ENCODE measurements around the gene TKT. TPM values are rescaled to one million over a fixed set of nuclear protein-coding genes. Genes with fewer than 3 reads are reported as not detected.

TKT gene
- total RNA-seq, 1 experiment from 2014 or later: 650 TPM

DNA sequence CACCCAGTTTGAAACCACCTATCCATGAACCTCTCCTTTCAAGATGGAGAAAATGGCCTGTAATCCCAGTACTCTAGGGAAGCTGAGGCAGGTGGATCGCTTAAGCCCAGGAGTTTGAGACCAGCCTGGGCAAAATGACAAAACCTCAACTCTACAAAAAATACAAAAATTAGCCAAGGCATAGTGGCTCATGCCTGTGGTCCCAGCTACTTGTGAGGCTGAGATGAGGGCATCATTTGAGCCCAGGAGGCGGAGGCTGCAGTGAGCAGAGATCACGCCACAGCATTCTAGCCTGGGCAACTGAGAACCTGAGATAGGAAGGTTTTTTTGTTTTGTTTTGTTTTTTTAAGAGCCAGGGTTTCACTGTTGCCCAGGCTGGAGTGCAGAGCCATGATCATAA lies 5.4 kb downstream of the TKT start:
- H2AFZ ChIP-seq (ENCODE audit: low read length): no peak overlapping the region
- H3K27ac Mint-ChIP-seq: peak overlapping the region in 1 of 3 experiments; percentile 67; a peak in 2 of 7 replicates
- H2BK5ac ChIP-seq (ENCODE audit: insufficient read length, low read length): no peak overlapping the region
- no peaks in the 10 kb centered on the region for H3K9me3 Mint-ChIP-seq
- no peak overlapping the region for H3K18ac ChIP-seq (ENCODE audit: insufficient read length, low read depth, low read length)
- peaks cover 2% of the 10 kb centered on the region for H3K79me1 ChIP-seq (ENCODE audit: insufficient read depth, low read depth, low read length, poor library complexity, severe bottlenecking)
- no peak overlapping the region for H3K23ac ChIP-seq (ENCODE audit: insufficient read length, low read depth, low read length)
- H3K27me3 ChIP-seq (ENCODE audit: insufficient read depth, low read length): no peaks in the 10 kb centered on the region
- no peak overlapping the region for H4K8ac ChIP-seq (replicated peaks; ENCODE audit: insufficient read length, low read depth, low read length)
- peaks cover 91% of the 10 kb centered on the region for H3K79me2 ChIP-seq (ENCODE audit: insufficient read depth, low read length)
- H3K9ac ChIP-seq (ENCODE audit: extremely low read depth, insufficient read length, low read length): no peak overlapping the region
- no peak overlapping the region for H3K4ac ChIP-seq (ENCODE audit: low read depth, low read length)
- H3K4me2 ChIP-seq (ENCODE audit: insufficient read depth, insufficient read length, low read length): no peak overlapping the region
- peaks cover 32 to 37% (median 32%) of the 10 kb centered on the region in 3 experiments; a peak in 6 of 7 replicates for H3K36me3 Mint-ChIP-seq (ENCODE audit: insufficient read depth in 1 of 3, low read depth in 3 of 3)
- H2BK120ac ChIP-seq (ENCODE audit: low read depth, low read length, poor library complexity, severe bottlenecking): no peak overlapping the region
- H3K27ac ChIP-seq (ENCODE audit: insufficient read length, low read depth, low read length): no peak overlapping the region
- H3K23me2 ChIP-seq (ENCODE audit: insufficient read length, low read depth, low read length, poor library complexity, severe bottlenecking): peaks cover 14% of the 10 kb centered on the region
- H4K5ac ChIP-seq (ENCODE audit: insufficient read length, low read depth, low read length): no peak overlapping the region
- no peaks in the 10 kb centered on the region; the same call in 1 of the 2 replicates for H3K27me3 Mint-ChIP-seq (ENCODE audit: low read depth)
- no peak overlapping the region for H2AK5ac ChIP-seq (ENCODE audit: insufficient read length, low read length)
- no peaks in the 10 kb centered on the region for H3K9me3 ChIP-seq (ENCODE audit: control insufficient read depth, low read depth, low read length)
- H4K91ac ChIP-seq (ENCODE audit: insufficient read length, low read depth, low read length): no peak overlapping the region
- no peak overlapping the region for H2BK20ac ChIP-seq (ENCODE audit: low read depth, low read length, poor library complexity, severe bottlenecking)
- H3K14ac ChIP-seq (ENCODE audit: insufficient read depth, low read length): no peak overlapping the region; the same call in 1 of the 2 replicates
- H2BK15ac ChIP-seq (ENCODE audit: low read depth, low read length): no peak overlapping the region
- TF ChIP-seq, protein P1, sequence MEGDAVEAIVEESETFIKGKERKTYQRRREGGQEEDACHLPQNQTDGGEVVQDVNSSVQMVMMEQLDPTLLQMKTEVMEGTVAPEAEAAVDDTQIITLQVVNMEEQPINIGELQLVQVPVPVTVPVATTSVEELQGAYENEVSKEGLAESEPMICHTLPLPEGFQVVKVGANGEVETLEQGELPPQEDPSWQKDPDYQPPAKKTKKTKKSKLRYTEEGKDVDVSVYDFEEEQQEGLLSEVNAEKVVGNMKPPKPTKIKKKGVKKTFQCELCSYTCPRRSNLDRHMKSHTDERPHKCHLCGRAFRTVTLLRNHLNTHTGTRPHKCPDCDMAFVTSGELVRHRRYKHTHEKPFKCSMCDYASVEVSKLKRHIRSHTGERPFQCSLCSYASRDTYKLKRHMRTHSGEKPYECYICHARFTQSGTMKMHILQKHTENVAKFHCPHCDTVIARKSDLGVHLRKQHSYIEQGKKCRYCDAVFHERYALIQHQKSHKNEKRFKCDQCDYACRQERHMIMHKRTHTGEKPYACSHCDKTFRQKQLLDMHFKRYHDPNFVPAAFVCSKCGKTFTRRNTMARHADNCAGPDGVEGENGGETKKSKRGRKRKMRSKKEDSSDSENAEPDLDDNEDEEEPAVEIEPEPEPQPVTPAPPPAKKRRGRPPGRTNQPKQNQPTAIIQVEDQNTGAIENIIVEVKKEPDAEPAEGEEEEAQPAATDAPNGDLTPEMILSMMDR (conservative IDR thresholded peaks at IDR 0.05): no peak
- no peak overlapping the region for H3T11ph ChIP-seq (ENCODE audit: low read length)
- WGBS (ENCODE audit: extremely low coverage, insufficient read length, low lambda C conversion rate): no CpG with 5 or more reads among the region's 3 CpGs
- H3K4me1 Mint-ChIP-seq: peaks cover 56 to 72% of the 10 kb centered on the region in 2 experiments
- no peak for DNase-seq
- no peak overlapping the region for H2BK12ac ChIP-seq (ENCODE audit: insufficient read length, low read depth, low read length)
- H3K4me1 ChIP-seq (ENCODE audit: insufficient read depth, low read length): peaks cover 22% of the 10 kb centered on the region; the same call in 1 of the 2 replicates
- H3K56ac ChIP-seq (ENCODE audit: insufficient read length, low read depth, low read length): no peak overlapping the region
- H4K20me1 ChIP-seq (ENCODE audit: control insufficient read depth, insufficient read depth, insufficient read length): peaks cover 2% of the 10 kb centered on the region
- H3K4me3 Mint-ChIP-seq: peak overlapping the region in 1 of 2 experiments; percentile 40; a peak in 2 of 5 replicates
